ENCODE data around the gene ARID5B.

DNA sequence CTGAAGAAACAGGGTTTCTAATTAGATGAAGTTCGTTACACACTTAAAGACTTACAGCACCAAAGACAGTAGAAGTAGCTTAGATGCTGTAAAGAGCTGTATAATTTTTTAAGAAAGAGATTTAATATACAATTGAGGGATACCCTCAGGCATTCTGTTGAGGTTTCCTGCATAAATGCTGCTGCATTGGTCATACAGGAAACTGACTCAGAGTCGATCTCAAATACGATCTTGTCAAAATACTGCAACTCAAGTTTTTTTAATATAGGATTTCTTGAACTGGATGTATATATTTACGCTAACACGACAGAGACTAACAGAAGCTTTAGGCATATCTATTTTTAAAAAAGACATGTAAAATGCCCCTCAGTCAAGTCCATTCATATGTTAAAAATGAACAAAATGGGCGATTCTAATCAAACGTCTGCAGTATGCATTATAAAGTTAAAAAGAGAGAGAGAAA is 2.4 kb upstream of the ARID5B start:
- TF ChIP-seq SP1 (IDR thresholded peaks at IDR 0.05), result no peak
- no peak for TF ChIP-seq BHLHE40 (IDR thresholded peaks at IDR 0.05; ENCODE audit: borderline replicate concordance)
- no peak for TF ChIP-seq FOXA1 (IDR thresholded peaks at IDR 0.05)
- no peak for TF ChIP-seq HDGF (IDR thresholded peaks at IDR 0.05; ENCODE audit: borderline replicate concordance)
- no peak for TF ChIP-seq LEF1 (IDR thresholded peaks at IDR 0.05; ENCODE audit: borderline replicate concordance)
- no peak for TF ChIP-seq SUZ12 (IDR thresholded peaks at IDR 0.05)
- no peak for TF ChIP-seq FOXK2 (IDR thresholded peaks at IDR 0.05)
- no peak for TF ChIP-seq TARDBP (IDR thresholded peaks at IDR 0.05)
- TF ChIP-seq, protein P1, sequence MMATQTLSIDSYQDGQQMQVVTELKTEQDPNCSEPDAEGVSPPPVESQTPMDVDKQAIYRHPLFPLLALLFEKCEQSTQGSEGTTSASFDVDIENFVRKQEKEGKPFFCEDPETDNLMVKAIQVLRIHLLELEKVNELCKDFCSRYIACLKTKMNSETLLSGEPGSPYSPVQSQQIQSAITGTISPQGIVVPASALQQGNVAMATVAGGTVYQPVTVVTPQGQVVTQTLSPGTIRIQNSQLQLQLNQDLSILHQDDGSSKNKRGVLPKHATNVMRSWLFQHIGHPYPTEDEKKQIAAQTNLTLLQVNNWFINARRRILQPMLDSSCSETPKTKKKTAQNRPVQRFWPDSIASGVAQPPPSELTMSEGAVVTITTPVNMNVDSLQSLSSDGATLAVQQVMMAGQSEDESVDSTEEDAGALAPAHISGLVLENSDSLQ (IDR thresholded peaks at IDR 0.05), result no peak
- no peak for TF ChIP-seq NFRKB (IDR thresholded peaks at IDR 0.05)
- TF ChIP-seq ARNT (IDR thresholded peaks at IDR 0.05), result no peak
- TF ChIP-seq L3MBTL2 (conservative IDR thresholded peaks at IDR 0.05), result no peak

Measured in HEK293T (cell line).